Measurements from ENCODE around the gene SERTAD4. TPM values are rescaled to one million over a fixed set of nuclear protein-coding genes. Genes with fewer than 3 reads are reported as not detected.
A peak's percentile ranks its signal among the peaks of the same experiment; 100 is the strongest.

SERTAD4 gene
- total RNA-seq, 2 donors from 2014 or later = 4.2 to 4.6 TPM

DNA sequence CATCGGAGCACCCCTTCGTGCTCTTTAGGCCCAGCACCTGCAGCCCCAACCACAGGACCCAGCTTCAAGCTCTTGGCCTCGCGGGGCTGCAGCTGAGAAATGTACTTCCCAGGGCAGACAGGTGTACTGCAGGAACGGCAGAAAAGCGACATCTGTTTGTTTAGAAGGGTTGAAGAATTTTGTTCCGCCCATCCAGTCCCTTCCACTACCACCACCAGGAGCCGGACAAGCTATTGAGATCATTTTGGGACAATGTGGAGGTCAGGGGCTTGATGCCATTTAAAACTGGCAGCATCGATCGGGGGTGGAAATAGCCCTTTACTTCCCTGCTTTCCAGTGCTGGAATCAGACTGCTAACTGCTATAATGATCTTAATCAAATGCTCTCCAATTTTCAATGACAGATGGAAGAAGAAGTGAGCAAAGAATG is 1.7 kb downstream of the SERTAD4 start:
- H3K27me3 ChIP-seq = peaks cover 6% of the 10 kb centered on the region
- no peaks in the 10 kb centered on the region for H3K36me3 ChIP-seq
- TF ChIP-seq, protein P1, sequence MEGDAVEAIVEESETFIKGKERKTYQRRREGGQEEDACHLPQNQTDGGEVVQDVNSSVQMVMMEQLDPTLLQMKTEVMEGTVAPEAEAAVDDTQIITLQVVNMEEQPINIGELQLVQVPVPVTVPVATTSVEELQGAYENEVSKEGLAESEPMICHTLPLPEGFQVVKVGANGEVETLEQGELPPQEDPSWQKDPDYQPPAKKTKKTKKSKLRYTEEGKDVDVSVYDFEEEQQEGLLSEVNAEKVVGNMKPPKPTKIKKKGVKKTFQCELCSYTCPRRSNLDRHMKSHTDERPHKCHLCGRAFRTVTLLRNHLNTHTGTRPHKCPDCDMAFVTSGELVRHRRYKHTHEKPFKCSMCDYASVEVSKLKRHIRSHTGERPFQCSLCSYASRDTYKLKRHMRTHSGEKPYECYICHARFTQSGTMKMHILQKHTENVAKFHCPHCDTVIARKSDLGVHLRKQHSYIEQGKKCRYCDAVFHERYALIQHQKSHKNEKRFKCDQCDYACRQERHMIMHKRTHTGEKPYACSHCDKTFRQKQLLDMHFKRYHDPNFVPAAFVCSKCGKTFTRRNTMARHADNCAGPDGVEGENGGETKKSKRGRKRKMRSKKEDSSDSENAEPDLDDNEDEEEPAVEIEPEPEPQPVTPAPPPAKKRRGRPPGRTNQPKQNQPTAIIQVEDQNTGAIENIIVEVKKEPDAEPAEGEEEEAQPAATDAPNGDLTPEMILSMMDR (IDR thresholded peaks at IDR 0.05) = no peak
- DNase-seq = no peak
- intact Hi-C loops (cut with DNase I) = no loop called here
- H3K27ac ChIP-seq = peak overlapping the region; percentile 70
- no peaks in the 10 kb centered on the region for H3K9me3 ChIP-seq
- H3K4me3 ChIP-seq = peak overlapping the region; percentile 51
- H3K4me1 ChIP-seq = no peaks in the 10 kb centered on the region
- peak overlapping the region; percentile 1 to 72 for H3K9ac ChIP-seq (ENCODE audit: low read depth in 2 of 2, low read length in 2 of 2)

GRCh38 chr1:210235363-210236053 is 2.9 kb downstream of the SERTAD4 start:
- no peak for DNase-seq
- Histone ChIP-seq H3K9me3 (no peaks in the 10 kb centered on the region), H3K36me3 (no peaks in the 10 kb centered on the region), H3K4me1 (no peaks in the 10 kb centered on the region), H3K27ac (no peak overlapping the region), H3K9ac (ENCODE audit: low read depth in 2 of 2, low read length in 2 of 2) (no peak overlapping the region), H3K4me3 (no peak overlapping the region), H3K27me3 (peaks cover 6% of the 10 kb centered on the region)
- intact Hi-C loops (cut with DNase I) = loop anchor here (5.0 kb wide), 1 partner anchor 57 kb away; no protein-coding TSS in a partner anchor
- TF ChIP-seq, protein P1 (IDR thresholded peaks at IDR 0.05) = no peak

DNA sequence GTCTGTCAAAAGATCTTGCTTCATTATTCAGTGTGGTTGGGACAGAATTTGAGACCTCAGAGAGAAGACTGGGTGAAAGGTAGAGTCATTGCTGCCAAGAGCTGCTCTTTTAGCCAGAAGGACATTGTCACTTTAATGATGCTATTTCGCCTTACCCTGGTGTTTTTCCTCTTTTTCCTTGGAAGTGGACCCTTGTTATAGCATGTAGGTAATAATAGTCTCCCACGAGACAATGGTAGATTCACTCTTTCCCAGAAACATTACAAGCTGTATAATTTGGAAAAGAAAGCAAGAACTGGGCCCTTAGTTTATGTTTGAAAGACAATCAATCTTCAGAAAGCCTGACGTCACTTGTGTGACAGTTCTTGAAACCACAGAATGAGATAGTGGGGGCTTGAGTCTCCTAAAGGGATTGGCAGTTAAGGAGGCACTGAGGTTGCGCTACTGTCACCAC is 3.8 kb downstream of the SERTAD4 start:
- TF ChIP-seq, protein P1 (IDR thresholded peaks at IDR 0.05) = no peak
- Histone ChIP-seq H3K27ac (peak overlapping the region; percentile 4), H3K36me3 (no peaks in the 10 kb centered on the region), H3K4me1 (no peaks in the 10 kb centered on the region), H3K4me3 (no peak overlapping the region), H3K27me3 (peaks cover 6% of the 10 kb centered on the region), H3K9ac (ENCODE audit: low read depth in 2 of 2, low read length in 2 of 2) (no peak overlapping the region), H3K9me3 (no peaks in the 10 kb centered on the region)
- intact Hi-C loops (cut with DNase I) = loop anchor here (5.0 kb wide), 1 partner anchor 56 kb away; no protein-coding TSS in a partner anchor
- no peak for DNase-seq

DNA sequence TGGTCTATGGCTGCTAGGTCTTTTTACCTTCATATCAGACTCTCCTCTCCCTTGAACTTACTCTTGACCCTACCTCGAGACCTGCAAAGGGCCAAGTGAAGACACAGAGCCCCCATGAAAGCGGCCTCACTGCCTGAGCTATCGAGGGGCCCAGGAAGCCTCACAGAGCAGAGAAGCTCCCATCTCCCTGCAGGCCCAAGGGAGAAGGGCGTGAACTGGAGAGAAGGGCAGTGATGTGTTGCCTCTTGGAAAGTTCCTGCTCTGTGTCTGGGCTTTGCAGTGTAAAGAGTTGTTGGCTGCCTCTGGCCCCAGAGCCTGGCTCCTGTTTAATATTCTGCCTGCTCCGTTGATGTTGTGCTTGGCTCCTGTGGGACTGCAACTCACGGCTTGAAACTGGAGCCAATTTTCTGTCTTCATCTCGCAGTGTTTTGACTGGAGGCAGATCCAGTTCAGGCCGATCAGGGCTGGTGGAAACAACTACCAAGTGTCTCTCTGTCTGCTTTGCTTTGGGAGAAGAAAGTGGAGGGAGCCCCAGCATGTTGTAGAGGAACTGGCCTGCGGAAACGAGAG is 4.3 kb downstream of the SERTAD4 start:
- H3K27me3 ChIP-seq = peaks cover 6% of the 10 kb centered on the region
- no peaks in the 10 kb centered on the region for H3K9me3 ChIP-seq
- H3K9ac ChIP-seq (ENCODE audit: low read depth in 2 of 2, low read length in 2 of 2) = no peak overlapping the region
- TF ChIP-seq, protein P1 (IDR thresholded peaks at IDR 0.05) = no peak
- intact Hi-C loops (cut with DNase I) = loop anchor here (5.0 kb wide), 1 partner anchor 55 kb away; no protein-coding TSS in a partner anchor
- DNase-seq = no peak
- H3K4me1 ChIP-seq = no peaks in the 10 kb centered on the region
- H3K27ac ChIP-seq = peak overlapping the region; percentile 25
- no peak overlapping the region for H3K4me3 ChIP-seq
- no peaks in the 10 kb centered on the region for H3K36me3 ChIP-seq

DNA sequence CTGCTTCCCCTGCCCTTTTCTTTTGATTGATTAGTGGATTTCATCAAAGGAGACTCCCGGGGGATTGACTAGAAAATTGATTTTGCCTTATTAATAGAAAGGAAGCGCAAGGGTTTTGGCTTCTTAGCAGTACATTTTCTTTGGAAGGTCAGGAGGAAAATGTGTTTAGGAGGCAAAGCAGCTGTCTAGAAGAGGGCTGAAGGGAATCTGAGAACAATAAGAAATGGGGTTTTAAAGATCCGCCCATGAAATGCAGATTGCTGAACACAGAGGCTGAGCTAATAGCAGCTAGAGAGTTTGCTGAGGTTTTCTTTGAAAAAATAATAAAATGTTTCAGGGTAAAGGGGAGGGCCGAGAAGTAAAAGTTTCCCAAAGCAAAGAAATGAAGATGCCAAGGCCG is 4.9 kb downstream of the SERTAD4 start:
- intact Hi-C loops (cut with DNase I) = loop anchor here (5.0 kb wide), 1 partner anchor 55 kb away; no protein-coding TSS in a partner anchor
- Histone ChIP-seq H3K36me3 (no peaks in the 10 kb centered on the region), H3K4me3 (no peak overlapping the region), H3K27ac (peak overlapping the region; percentile 25), H3K9me3 (no peaks in the 10 kb centered on the region), H3K9ac (ENCODE audit: low read depth in 2 of 2, low read length in 2 of 2) (no peak overlapping the region), H3K4me1 (no peaks in the 10 kb centered on the region), H3K27me3 (peaks cover 6% of the 10 kb centered on the region)
- DNase-seq = no peak
- TF ChIP-seq, protein P1 (IDR thresholded peaks at IDR 0.05) = no peak
